Activated effector memory CD4-positive, alpha-beta T cell treated with anti-CD3 and anti-CD28 coated beads, Interleukin-2, amount 50 U/mL, for 16 hours (primary cell): ENCODE measurements around the gene OR11A1.

Experiments used
- DNase-seq: peaks from one replicate; pipeline ENCODE4 v3.0.0-alpha.2; 2020

Gene OR11A1

GRCh38 chr6:29456971-29457370 is at the start of gene OR11A1, which contains the start of gene OR2H1:
Gene OR11A1 (minus strand): TSS chr6:29457071. CDS start chr6:29427641, 29,430 bp downstream.
Gene OR2H1 (plus strand): TSS chr6:29457155. CDS start chr6:29461770, 4,615 bp downstream.
- DNase-seq = no peak

GRCh38 chr6:29506446-29507067 is 49.7 kb upstream of the OR11A1 start:
- DNase-seq = no peak

GRCh38 chr6:29505808-29506207 is 48.9 kb upstream of the OR11A1 start:
- DNase-seq = no peak

GRCh38 chr6:29504961-29505360 is 48.1 kb upstream of the OR11A1 start:
- no peak for DNase-seq

GRCh38 chr6:29502597-29502996 is 45.7 kb upstream of the OR11A1 start:
- no peak for DNase-seq

- no peak for DNase-seq
Observed at GRCh38 chr6:29502181-29502580, 45.3 kb upstream of the OR11A1 start.

GRCh38 chr6:29501106-29501505 is 44.2 kb upstream of the OR11A1 start:
- no peak for DNase-seq

- DNase-seq = no peak
Observed at GRCh38 chr6:29500594-29500993, 43.7 kb upstream of the OR11A1 start.

GRCh38 chr6:29499704-29500103 is 42.8 kb upstream of the OR11A1 start:
- DNase-seq = no peak

- DNase-seq = no peak
Observed at GRCh38 chr6:29496961-29497360, 40.1 kb upstream of the OR11A1 start.

GRCh38 chr6:29495571-29495970 is 38.7 kb upstream of the OR11A1 start:
- DNase-seq = no peak

GRCh38 chr6:29494131-29494530 is 37.3 kb upstream of the OR11A1 start:
- DNase-seq = no peak

GRCh38 chr6:29493261-29493660 is 36.4 kb upstream of the OR11A1 start:
- DNase-seq = no peak

- DNase-seq = no peak
Observed at GRCh38 chr6:29491574-29491973, 34.7 kb upstream of the OR11A1 start.

- DNase-seq = no peak
Observed at GRCh38 chr6:29490552-29490951, 33.7 kb upstream of the OR11A1 start.

GRCh38 chr6:29490055-29490454 is 33.2 kb upstream of the OR11A1 start:
- no peak for DNase-seq

- no peak for DNase-seq
Observed at GRCh38 chr6:29489286-29489685, 32.4 kb upstream of the OR11A1 start.

GRCh38 chr6:29488874-29489273 is 32.0 kb upstream of the OR11A1 start:
- DNase-seq = no peak

- no peak for DNase-seq
Observed at GRCh38 chr6:29487660-29488059, 30.8 kb upstream of the OR11A1 start, which contains the start of gene MAS1L. Gene MAS1L (minus strand): TSS chr6:29487956. CDS start chr6:29487902, 54 bp downstream.

GRCh38 chr6:29487131-29487530 is 30.3 kb upstream of the OR11A1 start:
- no peak for DNase-seq

GRCh38 chr6:29486577-29486976 is 29.7 kb upstream of the OR11A1 start:
- DNase-seq = no peak

GRCh38 chr6:29483735-29484134 is 26.9 kb upstream of the OR11A1 start:
- no peak for DNase-seq

- no peak for DNase-seq
Observed at GRCh38 chr6:29483186-29483585, 26.3 kb upstream of the OR11A1 start.

GRCh38 chr6:29479560-29479959 is 22.7 kb upstream of the OR11A1 start:
- no peak for DNase-seq

GRCh38 chr6:29478740-29479139 is 21.9 kb upstream of the OR11A1 start:
- DNase-seq = no peak
